ENCODE data around the gene FBXW8.

FBXW8 gene

DNA sequence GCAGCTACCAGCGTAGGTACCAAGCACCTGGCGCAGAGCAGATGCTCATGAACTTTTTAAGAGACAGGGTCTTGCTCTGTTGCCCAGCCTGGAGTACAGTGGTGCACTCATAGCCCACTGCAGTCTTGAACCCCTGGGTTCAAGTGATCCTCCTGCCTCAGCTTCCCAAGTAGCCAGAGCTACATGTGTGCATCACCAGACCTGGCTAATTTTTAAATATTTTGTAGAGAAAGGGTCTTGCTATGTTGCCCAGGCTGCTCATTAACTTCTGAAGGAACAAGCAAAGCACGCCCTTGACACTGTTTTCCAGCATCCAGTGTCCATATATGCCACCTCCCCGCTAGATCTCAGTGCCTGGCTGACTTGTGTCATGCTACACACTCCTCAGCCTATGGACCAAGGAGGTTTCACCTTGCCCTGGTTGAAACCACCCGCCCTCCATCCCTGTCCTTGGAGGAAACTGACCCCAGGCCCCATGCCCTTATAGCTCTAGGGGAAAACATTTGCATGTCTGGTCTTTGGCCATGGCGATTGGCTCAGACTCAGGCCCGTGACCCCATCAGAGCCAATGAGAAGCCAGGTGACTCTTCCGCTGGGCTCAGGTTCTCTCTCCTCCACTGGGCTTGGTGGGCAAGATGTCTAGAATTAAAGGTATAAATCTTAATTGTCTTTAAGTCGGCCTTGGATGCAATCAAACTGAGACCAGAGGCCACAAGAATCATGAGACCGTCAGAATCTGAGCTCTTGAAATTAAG lies 162.2 kb downstream of the FBXW8 start:
- no peak for TF ChIP-seq CTCF (IDR thresholded peaks at IDR 0.05; ENCODE audit: low read depth, low read length)
- no peak for DNase-seq (ENCODE audit: extremely low read depth, low read depth)

GRCh38 chr12:117073611-117074010 lies 162.9 kb downstream of the FBXW8 start:
- TF ChIP-seq CTCF (IDR thresholded peaks at IDR 0.05; ENCODE audit: low read depth, low read length), result no peak

DNA sequence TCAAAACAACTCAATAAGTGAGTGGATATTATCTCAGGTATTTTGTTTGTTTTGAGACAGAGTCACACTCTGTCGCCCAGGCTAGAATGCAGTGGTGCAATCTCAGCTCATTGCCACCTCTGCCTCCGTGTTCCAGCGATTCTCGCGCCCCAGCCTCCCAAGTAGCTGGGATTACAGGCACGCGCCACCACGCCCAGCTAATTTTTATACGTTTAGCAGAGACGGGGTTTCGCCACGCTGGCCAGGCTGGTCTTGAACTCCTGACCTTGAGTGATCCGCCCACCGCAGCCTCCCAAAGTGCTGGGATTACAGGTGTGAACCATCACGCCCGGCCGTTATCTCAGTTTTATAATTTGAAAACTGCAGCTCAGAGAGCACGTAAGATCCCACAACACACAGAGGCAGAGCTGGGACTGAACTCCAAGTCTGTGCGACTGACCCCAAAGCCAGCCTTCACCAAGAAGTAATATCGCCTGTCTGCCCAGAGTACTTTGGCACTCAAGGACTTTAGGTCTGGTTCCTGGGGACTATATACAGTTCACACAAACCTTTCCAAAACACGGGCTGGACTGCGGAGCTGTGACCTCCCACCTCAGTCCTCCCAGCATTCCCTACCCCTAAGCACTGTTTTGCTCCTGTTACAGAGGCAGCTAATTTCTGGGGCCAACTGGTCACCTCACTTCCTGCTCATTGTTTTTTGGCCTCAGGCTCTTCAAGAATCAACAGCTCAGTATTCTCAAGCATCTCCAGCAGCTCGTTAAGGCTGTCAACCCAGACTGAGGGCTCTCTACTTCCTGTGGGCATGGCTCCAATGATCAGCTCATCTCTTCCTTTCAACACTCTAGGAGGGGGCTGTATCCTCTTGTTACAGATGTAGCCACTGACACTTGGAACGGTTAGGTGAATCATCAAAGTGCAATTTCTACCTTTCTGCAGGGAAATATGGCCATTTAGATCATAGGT lies 165.9 kb downstream of the FBXW8 start:
- no peak for TF ChIP-seq CTCF (IDR thresholded peaks at IDR 0.05; ENCODE audit: low read depth, low read length)
- no peak for DNase-seq (ENCODE audit: extremely low read depth, low read depth)

More at GRCh38 chr12:117073611-117074010, 162.9 kb downstream of the FBXW8 start:
- DNase-seq (ENCODE audit: extremely low read depth, low read depth), result no peak

DNA sequence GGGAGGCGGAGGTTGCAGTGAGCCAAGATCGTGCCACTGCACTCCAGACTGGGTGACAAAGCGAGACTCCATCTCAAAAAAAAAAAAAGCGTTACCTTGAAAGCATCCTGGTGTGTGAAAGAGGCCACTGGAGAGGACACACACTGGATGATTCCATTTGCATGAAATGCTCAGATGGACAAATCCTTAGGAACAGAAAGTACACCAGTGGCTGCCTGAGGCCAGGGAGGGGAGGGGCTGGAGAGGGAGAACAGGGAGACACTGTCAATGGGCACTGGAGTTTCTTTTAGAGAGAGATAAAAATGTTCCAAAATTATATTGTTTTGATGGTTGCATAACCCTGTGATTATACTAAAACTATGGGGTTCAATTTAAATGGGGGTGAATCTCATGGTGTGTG lies 168.7 kb downstream of the FBXW8 start:
- no peak for DNase-seq (ENCODE audit: extremely low read depth, low read depth)

GRCh38 chr12:117080661-117081144 lies 170.0 kb downstream of the FBXW8 start:
- no peak for DNase-seq (ENCODE audit: extremely low read depth, low read depth)
- TF ChIP-seq CTCF (IDR thresholded peaks at IDR 0.05; ENCODE audit: low read depth, low read length), result no peak

More for the DNA sequence above, 168.7 kb downstream of the FBXW8 start:
- TF ChIP-seq CTCF (IDR thresholded peaks at IDR 0.05; ENCODE audit: low read depth, low read length), result no peak
